OCI-LY1 (cell line): Measurements from ENCODE around the gene DHRS9.

Experiments
- H2AFZ ChIP-seq: fragments of 200-600 bp; sonication (generic), shearing (Covaris generic); 2 replicates; pipeline ENCODE4 v1.6.0; 2014; ENCODE audit warnings: antibody characterized with exemption, mild to moderate bottlenecking, low read length
- H3F3A ChIP-seq: fragments of 200-600 bp; sonication (generic), shearing (Covaris generic); 2 replicates; pipeline ENCODE4 v1.6.0; 2014; ENCODE audit warnings: mild to moderate bottlenecking, antibody characterized with exemption, low read length, moderate library complexity; ENCODE audit not compliant: insufficient read depth
- H3K27ac ChIP-seq: fragments of 200-600 bp; sonication (generic); 2 replicates; pipeline ENCODE4 v1.5.1; 2014; ENCODE audit warnings: low read length, mixed run types, mild to moderate bottlenecking, low read depth; ENCODE audit not compliant: poor library complexity, severe bottlenecking
- H3K27me3 ChIP-seq: fragments of 200-600 bp; sonication (generic); 2 replicates; pipeline ENCODE4 v1.6.0; 2014; ENCODE audit warnings: antibody characterized with exemption, mild to moderate bottlenecking, low read length, moderate library complexity; ENCODE audit not compliant: insufficient read depth
- H3K36me3 ChIP-seq: fragments of 200-600 bp; sonication (generic); 2 replicates; pipeline ENCODE4 v1.6.1; 2014; ENCODE audit warnings: mild to moderate bottlenecking, antibody characterized with exemption, low read length, moderate library complexity, mixed read lengths; ENCODE audit not compliant: insufficient read depth
- H3K4me1 ChIP-seq: fragments of 200-600 bp; sonication (generic); 2 replicates; pipeline ENCODE4 v1.5.1; 2014; ENCODE audit warnings: mild to moderate bottlenecking, low read length, moderate library complexity; ENCODE audit not compliant: insufficient read depth, severe bottlenecking
- H3K4me2 ChIP-seq: fragments of 200-600 bp; sonication (generic), shearing (Covaris generic); 2 replicates; pipeline ENCODE4 v1.6.1; 2014; ENCODE audit warnings: low read length
- H3K4me3 ChIP-seq: fragments of 200-600 bp; sonication (generic); 2 replicates; pipeline ENCODE4 v1.5.1; 2014; ENCODE audit warnings: low read length, low read depth, mild to moderate bottlenecking, mixed read lengths; ENCODE audit not compliant: poor library complexity, severe bottlenecking
- H3K79me2 ChIP-seq: fragments of 200-600 bp; shearing (Covaris generic); 2 replicates; pipeline ENCODE4 v1.6.1; 2016; ENCODE audit warnings: mixed run types, low read length, mixed read lengths; ENCODE audit not compliant: insufficient read depth
- H3K9ac ChIP-seq: fragments of 200-600 bp; sonication (generic), shearing (Covaris generic); 2 replicates; pipeline ENCODE4 v1.6.1; 2014; ENCODE audit warnings: mild to moderate bottlenecking, low read length, mixed read lengths
- H3K9me2 ChIP-seq: fragments of 200-600 bp; sonication (generic), shearing (Covaris generic); 2 replicates; pipeline ENCODE4 v1.6.1; 2014; ENCODE audit warnings: low read depth, mild to moderate bottlenecking, low read length, mixed read lengths
- H3K9me3 ChIP-seq: fragments of 200-600 bp; shearing (Covaris generic); 2 replicates; pipeline ENCODE4 v1.6.1; 2014; ENCODE audit warnings: low read length, mixed read lengths
- H4K20me1 ChIP-seq: fragments of 200-600 bp; sonication (generic), shearing (Covaris generic); 2 replicates; pipeline ENCODE4 v1.6.0; 2016; ENCODE audit warnings: mild to moderate bottlenecking, low read length; ENCODE audit not compliant: insufficient read depth
- CTCF ChIP-seq: fragments of 200-600 bp; sonication (generic), shearing (Covaris generic); IDR thresholded peaks from 2 replicates; pipeline ENCODE4 v1.5.1; 2017; ENCODE audit warnings: mild to moderate bottlenecking, antibody characterized with exemption, low read length, moderate library complexity, mixed read lengths
- EZH2 ChIP-seq: fragments of 200-600 bp; sonication (generic), shearing (Covaris generic); IDR thresholded peaks from 2 replicates; pipeline ENCODE4 v1.8.0; 2017; ENCODE audit warnings: borderline replicate concordance, mixed run types, mild to moderate bottlenecking, antibody characterized with exemption, low read length, moderate library complexity, mixed read lengths

DHRS9 gene

GRCh38 chr2:169090133-169090820 lies 20.9 kb downstream of the DHRS9 start:
- TF ChIP-seq CTCF: no peak
- TF ChIP-seq EZH2: no peak

GRCh38 chr2:169091256-169091655 lies 21.9 kb downstream of the DHRS9 start:
- no peaks in the 10 kb centered on the region for H3K9me2 ChIP-seq
- no peak overlapping the region for H3K9ac ChIP-seq
- H3K4me3 ChIP-seq: no peak overlapping the region
- TF ChIP-seq CTCF (no peak), EZH2 (no peak)
- H3K79me2 ChIP-seq: no peaks in the 10 kb centered on the region
- H3F3A ChIP-seq: no peaks in the 10 kb centered on the region
- H3K36me3 ChIP-seq: no peaks in the 10 kb centered on the region
- H3K4me1 ChIP-seq: no peaks in the 10 kb centered on the region
- no peak overlapping the region for H2AFZ ChIP-seq
- H4K20me1 ChIP-seq: no peaks in the 10 kb centered on the region
- no peak overlapping the region for H3K4me2 ChIP-seq
- H3K9me3 ChIP-seq: no peaks in the 10 kb centered on the region
- H3K27me3 ChIP-seq: no peaks in the 10 kb centered on the region; the same call in 1 of the 2 replicates
- no peak overlapping the region for H3K27ac ChIP-seq

More at GRCh38 chr2:169090133-169090820, 20.9 kb downstream of the DHRS9 start:
- Histone ChIP-seq H3K4me2 (no peak overlapping the region), H3K36me3 (no peaks in the 10 kb centered on the region), H3F3A (no peaks in the 10 kb centered on the region), H3K79me2 (no peaks in the 10 kb centered on the region), H3K27ac (no peak overlapping the region), H3K4me3 (no peak overlapping the region), H3K4me1 (no peaks in the 10 kb centered on the region), H3K9me2 (no peaks in the 10 kb centered on the region), H3K9me3 (no peaks in the 10 kb centered on the region), H3K27me3 (no peaks in the 10 kb centered on the region; the same call in 1 of the 2 replicates), H3K9ac (no peak overlapping the region), H2AFZ (no peak overlapping the region), H4K20me1 (no peaks in the 10 kb centered on the region)

- Histone ChIP-seq H3K36me3 (no peaks in the 10 kb centered on the region), H3K9me2 (no peaks in the 10 kb centered on the region), H3K9me3 (no peaks in the 10 kb centered on the region), H3F3A (no peaks in the 10 kb centered on the region), H3K79me2 (no peaks in the 10 kb centered on the region), H4K20me1 (no peaks in the 10 kb centered on the region), H3K9ac (no peak overlapping the region), H3K4me3 (no peak overlapping the region), H3K27ac (no peak overlapping the region), H3K4me2 (no peak overlapping the region), H3K27me3 (no peaks in the 10 kb centered on the region; the same call in 1 of the 2 replicates), H2AFZ (no peak overlapping the region), H3K4me1 (no peaks in the 10 kb centered on the region)
- TF ChIP-seq CTCF: no peak
- no peak for TF ChIP-seq EZH2
These were observed 22.6 kb downstream of the DHRS9 start for GRCh38 chr2:169091761-169092519.
